Ascending aorta (tissue), 2 donors: ENCODE measurements around the gene SPACA9. TPM values are rescaled to one million over a fixed set of nuclear protein-coding genes. Genes with fewer than 3 reads are reported as not detected.

Experiments used
- DNase-seq, 2 donors: peaks; one replicate each; pipeline ENCODE4 v3.0.0-alpha.2; 2019; ENCODE audit warnings: low spot score in 2 of 2
- H3K27ac ChIP-seq, 2 donors: fragments of 200-600 bp; sonication (generic); one replicate each; pipeline ENCODE4 v1.5.1; 2016 to 2017; ENCODE audit warnings: mild to moderate bottlenecking in 1 of 2
- H3K27me3 ChIP-seq: fragments of 200-600 bp; sonication (generic); one replicate; pipeline ENCODE4 v1.5.1; 2017
- H3K36me3 ChIP-seq, 2 donors: fragments of 200-600 bp; sonication (generic); one replicate each; pipeline ENCODE4 v1.5.1; 2016
- H3K4me1 ChIP-seq, 2 donors: fragments of 200-600 bp; sonication (generic); one replicate each; pipeline ENCODE4 v1.5.1; 2016 to 2017; ENCODE audit warnings: mild to moderate bottlenecking in 1 of 2
- H3K4me3 ChIP-seq, 2 donors: fragments of 200-600 bp; sonication (generic); one replicate each; pipeline ENCODE4 v1.5.1; 2016 to 2017; ENCODE audit warnings: mild to moderate bottlenecking in 1 of 2
- H3K9me3 ChIP-seq, 2 donors: fragments of 200-600 bp; sonication (generic); one replicate each; pipeline ENCODE4 v1.5.1; 2016
- intact Hi-C: fragments of 100-400 bp; cut with DNase I; formaldehyde crosslinking; loops from one replicate; pipeline ENCODE4 v1.15.1; 2023
- total RNA-seq: library from RNA; depleted of rRNA; stranded (reverse); fragments of >200 nt; gene quantifications from one replicate; pipeline ENCODE4 v1.1.0, GENCODE V29; 2016
- TF ChIP-seq, protein P1 (sequence below), 3 experiments: fragments of 200-600 bp in 2 of 3; fragments of 450-650 bp in 1 of 3; sonication (generic) in 2 of 3; IDR thresholded peaks; one replicate each; pipeline ENCODE4 v1.5.1; 2016 to 2019; ENCODE audit warnings: antibody characterized with exemption in 3 of 3, mild to moderate bottlenecking in 1 of 3, moderate library complexity in 1 of 3

SPACA9 gene
- total RNA-seq, 1 donor from 2014 or later, result 5.9 TPM

- H3K4me3 ChIP-seq, result no peak overlapping the region
- no peaks in the 10 kb centered on the region for H3K9me3 ChIP-seq
- peaks cover 74 to 94% of the 10 kb centered on the region in 2 donors for H3K36me3 ChIP-seq
- TF ChIP-seq, protein P1, sequence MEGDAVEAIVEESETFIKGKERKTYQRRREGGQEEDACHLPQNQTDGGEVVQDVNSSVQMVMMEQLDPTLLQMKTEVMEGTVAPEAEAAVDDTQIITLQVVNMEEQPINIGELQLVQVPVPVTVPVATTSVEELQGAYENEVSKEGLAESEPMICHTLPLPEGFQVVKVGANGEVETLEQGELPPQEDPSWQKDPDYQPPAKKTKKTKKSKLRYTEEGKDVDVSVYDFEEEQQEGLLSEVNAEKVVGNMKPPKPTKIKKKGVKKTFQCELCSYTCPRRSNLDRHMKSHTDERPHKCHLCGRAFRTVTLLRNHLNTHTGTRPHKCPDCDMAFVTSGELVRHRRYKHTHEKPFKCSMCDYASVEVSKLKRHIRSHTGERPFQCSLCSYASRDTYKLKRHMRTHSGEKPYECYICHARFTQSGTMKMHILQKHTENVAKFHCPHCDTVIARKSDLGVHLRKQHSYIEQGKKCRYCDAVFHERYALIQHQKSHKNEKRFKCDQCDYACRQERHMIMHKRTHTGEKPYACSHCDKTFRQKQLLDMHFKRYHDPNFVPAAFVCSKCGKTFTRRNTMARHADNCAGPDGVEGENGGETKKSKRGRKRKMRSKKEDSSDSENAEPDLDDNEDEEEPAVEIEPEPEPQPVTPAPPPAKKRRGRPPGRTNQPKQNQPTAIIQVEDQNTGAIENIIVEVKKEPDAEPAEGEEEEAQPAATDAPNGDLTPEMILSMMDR (IDR thresholded peaks at IDR 0.05), result no peak
- H3K4me1 ChIP-seq, result no peaks in the 10 kb centered on the region
- intact Hi-C loops, result no loop called here
- H3K27ac ChIP-seq, result no peak overlapping the region
- no peak for DNase-seq
- H3K27me3 ChIP-seq, result no peaks in the 10 kb centered on the region
Measured at GRCh38 chr9:132919614-132920268, 41.0 kb downstream of the SPACA9 start.

GRCh38 chr9:132923346-132923902 is 44.7 kb downstream of the SPACA9 start:
- Histone ChIP-seq H3K27me3 (no peaks in the 10 kb centered on the region), H3K4me1 (no peaks in the 10 kb centered on the region), H3K36me3 (peaks cover 75 to 92% of the 10 kb centered on the region in 2 donors), H3K9me3 (no peaks in the 10 kb centered on the region), H3K27ac (no peak overlapping the region), H3K4me3 (no peak overlapping the region)
- intact Hi-C loops, result no loop called here
- TF ChIP-seq, protein P1 (IDR thresholded peaks at IDR 0.05), result no peak
- no peak for DNase-seq

DNA sequence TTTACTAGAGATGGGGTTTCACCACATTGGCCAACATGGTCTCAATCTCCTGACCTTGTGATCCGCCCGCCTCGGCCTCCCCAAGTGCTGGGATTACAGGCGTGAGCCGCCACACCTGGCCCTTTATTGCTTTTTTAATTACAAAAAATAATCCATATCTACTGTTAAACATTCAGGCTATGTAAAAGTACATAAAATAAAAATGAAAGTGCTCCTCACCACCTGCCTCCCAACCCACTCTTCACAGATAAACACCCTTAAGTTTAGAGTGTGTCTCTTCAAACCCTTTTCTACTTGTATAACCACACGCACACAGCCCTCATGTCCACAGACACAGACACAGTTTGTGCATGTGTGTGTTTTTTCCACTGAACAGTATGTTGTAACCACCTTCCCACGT is 49.0 kb downstream of the SPACA9 start:
- intact Hi-C loops, result no loop called here
- H3K4me3 ChIP-seq, result no peak overlapping the region
- no peaks in the 10 kb centered on the region for H3K4me1 ChIP-seq
- no peak for DNase-seq
- H3K27ac ChIP-seq, result no peak overlapping the region
- peaks cover 47 to 59% of the 10 kb centered on the region in 2 donors for H3K36me3 ChIP-seq
- no peaks in the 10 kb centered on the region for H3K27me3 ChIP-seq
- H3K9me3 ChIP-seq, result no peaks in the 10 kb centered on the region
- TF ChIP-seq, protein P1 (IDR thresholded peaks at IDR 0.05), result no peak

DNA sequence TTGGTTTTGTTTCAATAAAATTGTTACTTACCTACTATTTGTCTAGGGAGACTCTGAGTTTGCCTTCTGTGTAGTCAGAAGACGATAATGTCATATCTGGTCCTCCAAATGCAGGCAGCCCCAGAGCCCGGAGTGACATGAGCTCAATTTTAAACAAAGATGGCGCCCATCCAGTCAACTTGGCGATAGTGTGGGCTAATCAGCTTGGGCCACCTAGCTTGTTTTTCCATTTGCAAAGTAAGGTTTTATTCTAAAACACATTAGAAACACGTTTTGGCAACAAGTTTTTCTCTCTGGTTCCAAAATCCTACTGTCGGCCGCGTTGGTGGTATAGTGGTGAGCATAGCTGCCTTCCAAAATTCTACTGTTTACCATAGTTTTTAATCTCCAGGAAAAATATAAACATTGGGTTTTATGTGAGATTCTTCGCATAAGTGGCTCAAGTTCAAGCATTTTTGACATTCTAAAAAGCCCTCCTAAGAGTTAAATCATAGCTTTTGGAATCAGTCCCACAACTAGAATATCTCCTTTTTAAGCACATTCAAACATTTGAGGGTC is 52.6 kb downstream of the SPACA9 start:
- H3K27ac ChIP-seq, result no peak overlapping the region
- no peaks in the 10 kb centered on the region for H3K9me3 ChIP-seq
- H3K36me3 ChIP-seq, result peaks cover 37 to 40% of the 10 kb centered on the region in 2 donors
- H3K27me3 ChIP-seq, result no peaks in the 10 kb centered on the region
- no peak for DNase-seq
- no peak overlapping the region for H3K4me3 ChIP-seq
- TF ChIP-seq, protein P1 (IDR thresholded peaks at IDR 0.05), result no peak
- no peaks in the 10 kb centered on the region for H3K4me1 ChIP-seq
- intact Hi-C loops, result no loop called here

GRCh38 chr9:132935026-132935425 is 56.3 kb downstream of the SPACA9 start:
- Histone ChIP-seq H3K9me3 (no peaks in the 10 kb centered on the region), H3K4me1 (no peaks in the 10 kb centered on the region), H3K27ac (no peak overlapping the region), H3K27me3 (no peaks in the 10 kb centered on the region), H3K4me3 (no peak overlapping the region), H3K36me3 (peaks cover 11 to 12% of the 10 kb centered on the region in 2 donors)
- TF ChIP-seq, protein P1 (IDR thresholded peaks at IDR 0.05), result no peak
- intact Hi-C loops, result no loop called here
- DNase-seq, result no peak
